ENCODE results near the gene ECM1.

ECM1 gene

GRCh38 chr1:150551784-150552127 lies 43.8 kb downstream of the ECM1 start:
- Histone ChIP-seq H2AFZ (ENCODE audit: low read length) (no peak overlapping the region), H4K20me1 (ENCODE audit: insufficient read depth, low read length, poor library complexity, severe bottlenecking) (no peaks in the 10 kb centered on the region), H3K4me2 (ENCODE audit: low read depth, low read length, poor library complexity, severe bottlenecking) (no peak overlapping the region), H3K27me3 (ENCODE audit: insufficient read depth, low read length, poor library complexity, severe bottlenecking) (no peaks in the 10 kb centered on the region), H3K9me2 (replicated peaks; ENCODE audit: low read depth, low read length) (no peaks in the 10 kb centered on the region), H3K79me2 (ENCODE audit: insufficient read depth, low read length) (no peaks in the 10 kb centered on the region), H3K9ac (ENCODE audit: low read depth, low read length, poor library complexity, severe bottlenecking) (no peak overlapping the region), H3K4me3 (ENCODE audit: low read length, poor library complexity, severe bottlenecking) (no peak overlapping the region), H3K9me3 (ENCODE audit: insufficient read depth, low read depth, low read length) (no peaks in the 10 kb centered on the region), H3K4me1 (ENCODE audit: insufficient read depth, low read length, poor library complexity, severe bottlenecking) (no peaks in the 10 kb centered on the region), H3F3A (ENCODE audit: low read depth) (no peaks in the 10 kb centered on the region), H3K36me3 (ENCODE audit: insufficient read depth, low read length) (no peaks in the 10 kb centered on the region)
- TF ChIP-seq EZH2phosphoT487 (IDR thresholded peaks at IDR 0.05; ENCODE audit: borderline replicate concordance): no peak
- TF ChIP-seq CTCF (conservative IDR thresholded peaks at IDR 0.05; ENCODE audit: low read length): no peak

- H3K9me2 ChIP-seq (replicated peaks; ENCODE audit: low read depth, low read length): no peaks in the 10 kb centered on the region
- H3K36me3 ChIP-seq (ENCODE audit: insufficient read depth, low read length): no peaks in the 10 kb centered on the region
- H3K4me2 ChIP-seq (ENCODE audit: low read depth, low read length, poor library complexity, severe bottlenecking): no peak overlapping the region
- H2AFZ ChIP-seq (ENCODE audit: low read length): no peak overlapping the region
- no peak overlapping the region for H3K9ac ChIP-seq (ENCODE audit: low read depth, low read length, poor library complexity, severe bottlenecking)
- no peak for TF ChIP-seq CTCF (conservative IDR thresholded peaks at IDR 0.05; ENCODE audit: low read length)
- TF ChIP-seq EZH2phosphoT487 (IDR thresholded peaks at IDR 0.05; ENCODE audit: borderline replicate concordance): no peak
- no peaks in the 10 kb centered on the region for H3K27me3 ChIP-seq (ENCODE audit: insufficient read depth, low read length, poor library complexity, severe bottlenecking)
- H3K4me3 ChIP-seq (ENCODE audit: low read length, poor library complexity, severe bottlenecking): no peak overlapping the region
- H3F3A ChIP-seq (ENCODE audit: low read depth): no peaks in the 10 kb centered on the region
- H3K79me2 ChIP-seq (ENCODE audit: insufficient read depth, low read length): no peaks in the 10 kb centered on the region
- H3K4me1 ChIP-seq (ENCODE audit: insufficient read depth, low read length, poor library complexity, severe bottlenecking): no peaks in the 10 kb centered on the region
- H4K20me1 ChIP-seq (ENCODE audit: insufficient read depth, low read length, poor library complexity, severe bottlenecking): no peaks in the 10 kb centered on the region
- H3K9me3 ChIP-seq (ENCODE audit: insufficient read depth, low read depth, low read length): no peaks in the 10 kb centered on the region
Measured at GRCh38 chr1:150552128-150552910, 44.4 kb downstream of the ECM1 start.

GRCh38 chr1:150552911-150553289 lies 45.0 kb downstream of the ECM1 start:
- no peak overlapping the region for H3K4me2 ChIP-seq (ENCODE audit: low read depth, low read length, poor library complexity, severe bottlenecking)
- no peaks in the 10 kb centered on the region for H3K36me3 ChIP-seq (ENCODE audit: insufficient read depth, low read length)

More at GRCh38 chr1:150552911-150553289, 45.0 kb downstream of the ECM1 start:
- Histone ChIP-seq H4K20me1 (ENCODE audit: insufficient read depth, low read length, poor library complexity, severe bottlenecking) (no peaks in the 10 kb centered on the region), H3K9ac (ENCODE audit: low read depth, low read length, poor library complexity, severe bottlenecking) (no peak overlapping the region), H3K79me2 (ENCODE audit: insufficient read depth, low read length) (no peaks in the 10 kb centered on the region), H3K27me3 (ENCODE audit: insufficient read depth, low read length, poor library complexity, severe bottlenecking) (no peaks in the 10 kb centered on the region), H3K9me2 (replicated peaks; ENCODE audit: low read depth, low read length) (no peaks in the 10 kb centered on the region), H3F3A (ENCODE audit: low read depth) (no peaks in the 10 kb centered on the region), H3K4me1 (ENCODE audit: insufficient read depth, low read length, poor library complexity, severe bottlenecking) (no peaks in the 10 kb centered on the region), H2AFZ (ENCODE audit: low read length) (no peak overlapping the region), H3K4me3 (ENCODE audit: low read length, poor library complexity, severe bottlenecking) (no peak overlapping the region), H3K9me3 (ENCODE audit: insufficient read depth, low read depth, low read length) (no peaks in the 10 kb centered on the region)
- TF ChIP-seq EZH2phosphoT487 (IDR thresholded peaks at IDR 0.05; ENCODE audit: borderline replicate concordance): no peak
- no peak for TF ChIP-seq CTCF (conservative IDR thresholded peaks at IDR 0.05; ENCODE audit: low read length)
